GM21737 (cell line): ENCODE data around the gene NBEAL1.
A peak's percentile ranks its signal among the peaks of the same experiment; 100 is the strongest.
"Not testable (repeated sequence)": the region's sequence is repeated elsewhere in the genome, so short reads cannot be mapped to it uniquely, and the experiment has no call there.

Source experiments
- ATAC-seq: cut with Tn5 transposase; IDR thresholded peaks from one replicate; pipeline ENCODE4 v1.9.1; 2021; ENCODE audit warnings: mild to moderate bottlenecking, moderate library complexity; ENCODE audit not compliant: unreplicated experiment

The NBEAL1 gene

GRCh38 chr2:203014456-203015199, at the start of gene NBEAL1:
Gene NBEAL1, plus strand, starts transcription at chr2:203014875. Its CDS starts 1,510 bp downstream, at chr2:203016385.
- ATAC-seq: peak; percentile 97

GRCh38 chr2:202965810-202966460, 48.7 kb upstream of the NBEAL1 start:
- ATAC-seq: peak; percentile 56

GRCh38 chr2:202969404-202969803, 45.3 kb upstream of the NBEAL1 start:
- not testable (repeated sequence) for ATAC-seq

- ATAC-seq: no peak
Observed at GRCh38 chr2:202976809-202977208, 37.9 kb upstream of the NBEAL1 start.

- ATAC-seq: no peak
Observed at GRCh38 chr2:202982779-202983491, 31.7 kb upstream of the NBEAL1 start.

- no peak for ATAC-seq
Observed at GRCh38 chr2:202989749-202990148, 24.9 kb upstream of the NBEAL1 start.

GRCh38 chr2:202990501-202990900, 24.2 kb upstream of the NBEAL1 start:
- ATAC-seq: no peak

GRCh38 chr2:202997113-202997512, 17.6 kb upstream of the NBEAL1 start:
- not testable (repeated sequence) for ATAC-seq

- ATAC-seq: no peak
Observed at GRCh38 chr2:203002054-203002821, 12.4 kb upstream of the NBEAL1 start.

- ATAC-seq: no peak
Observed at GRCh38 chr2:203003716-203004115, 11.0 kb upstream of the NBEAL1 start.

GRCh38 chr2:203016716-203017115, 2.0 kb downstream of the NBEAL1 start:
- ATAC-seq: no peak

- ATAC-seq: no peak
Observed at GRCh38 chr2:203018181-203018580, 3.5 kb downstream of the NBEAL1 start.

- ATAC-seq: no peak
Observed at GRCh38 chr2:203019142-203019541, 4.5 kb downstream of the NBEAL1 start.

- no peak for ATAC-seq
Observed at GRCh38 chr2:203021991-203022390, 7.3 kb downstream of the NBEAL1 start.

- no peak for ATAC-seq
Observed at GRCh38 chr2:203022751-203023150, 8.1 kb downstream of the NBEAL1 start.

GRCh38 chr2:203025592-203025991, 10.9 kb downstream of the NBEAL1 start:
- ATAC-seq: no peak

- ATAC-seq: no peak
Observed at GRCh38 chr2:203030545-203030944, 15.9 kb downstream of the NBEAL1 start.

GRCh38 chr2:203030991-203031390, 16.3 kb downstream of the NBEAL1 start:
- no peak for ATAC-seq

GRCh38 chr2:203033395-203033794, 18.7 kb downstream of the NBEAL1 start:
- ATAC-seq: no peak

- ATAC-seq: no peak
Observed at GRCh38 chr2:203035879-203036470, 21.3 kb downstream of the NBEAL1 start.

GRCh38 chr2:203037026-203037425, 22.4 kb downstream of the NBEAL1 start:
- ATAC-seq: no peak
